KOPT-K1 (cell line): ENCODE results near the gene CLNK.
"Not testable (repeated sequence)": the region's sequence is repeated elsewhere in the genome, so short reads cannot be mapped to it uniquely, and the experiment has no call there.

ENCODE experiments used
- H3K27ac ChIP-seq: fragments of 200-600 bp; sonication (generic); 2 replicates; pipeline ENCODE4 v1.5.1; 2016; ENCODE audit warnings: antibody characterized with exemption, mild to moderate bottlenecking, low read depth, low read length; ENCODE audit not compliant: poor library complexity, severe bottlenecking
- H3K36me3 ChIP-seq: fragments of 200-600 bp; sonication (generic); 2 replicates; pipeline ENCODE4 v1.5.1; 2017; ENCODE audit warnings: antibody characterized with exemption, mild to moderate bottlenecking, low read length, moderate library complexity; ENCODE audit not compliant: insufficient read depth
- H3K9me3 ChIP-seq: fragments of 200-600 bp; sonication (generic); 2 replicates; pipeline ENCODE4 v1.5.1; 2017; ENCODE audit warnings: antibody characterized with exemption, low read length, mild to moderate bottlenecking; ENCODE audit not compliant: insufficient read depth, poor library complexity, severe bottlenecking

Gene CLNK

GRCh38 chr4:10620935-10621488 lies 63.6 kb downstream of the CLNK start:
- no peaks in the 10 kb centered on the region for H3K36me3 ChIP-seq
- H3K9me3 ChIP-seq, result no peaks in the 10 kb centered on the region
- H3K27ac ChIP-seq, result no peak overlapping the region

- Histone ChIP-seq H3K36me3 (no peaks in the 10 kb centered on the region), H3K27ac (no peak overlapping the region), H3K9me3 (no peaks in the 10 kb centered on the region)
These were observed 64.7 kb downstream of the CLNK start for GRCh38 chr4:10619855-10620254.

GRCh38 chr4:10619220-10619619 lies 65.3 kb downstream of the CLNK start:
- H3K27ac ChIP-seq, result no peak overlapping the region
- no peaks in the 10 kb centered on the region for H3K36me3 ChIP-seq
- H3K9me3 ChIP-seq, result no peaks in the 10 kb centered on the region

GRCh38 chr4:10614926-10615325 lies 69.6 kb downstream of the CLNK start:
- H3K36me3 ChIP-seq, H3K27ac ChIP-seq, H3K9me3 ChIP-seq: not testable (repeated sequence)

- Histone ChIP-seq H3K27ac (no peak overlapping the region), H3K36me3 (no peaks in the 10 kb centered on the region), H3K9me3 (no peaks in the 10 kb centered on the region)
These were observed 70.6 kb downstream of the CLNK start for GRCh38 chr4:10613926-10614478.

GRCh38 chr4:10612476-10612875 lies 72.1 kb downstream of the CLNK start:
- no peaks in the 10 kb centered on the region for H3K9me3 ChIP-seq
- H3K27ac ChIP-seq, result no peak overlapping the region
- H3K36me3 ChIP-seq, result no peaks in the 10 kb centered on the region

- Histone ChIP-seq H3K9me3 (no peaks in the 10 kb centered on the region), H3K36me3 (no peaks in the 10 kb centered on the region), H3K27ac (no peak overlapping the region)
These were observed 72.9 kb downstream of the CLNK start for GRCh38 chr4:10611673-10612072.

- Histone ChIP-seq H3K36me3 (no peaks in the 10 kb centered on the region), H3K9me3 (no peaks in the 10 kb centered on the region), H3K27ac (no peak overlapping the region)
These were observed 75.9 kb downstream of the CLNK start for GRCh38 chr4:10608501-10609219.

GRCh38 chr4:10607206-10607605 lies 77.4 kb downstream of the CLNK start:
- Histone ChIP-seq H3K9me3 (no peaks in the 10 kb centered on the region), H3K27ac (no peak overlapping the region), H3K36me3 (no peaks in the 10 kb centered on the region)

GRCh38 chr4:10606483-10607155 lies 77.9 kb downstream of the CLNK start:
- H3K9me3 ChIP-seq, result no peaks in the 10 kb centered on the region
- H3K36me3 ChIP-seq, result no peaks in the 10 kb centered on the region
- H3K27ac ChIP-seq, result no peak overlapping the region

GRCh38 chr4:10605746-10606482 lies 78.7 kb downstream of the CLNK start:
- Histone ChIP-seq H3K36me3 (no peaks in the 10 kb centered on the region), H3K27ac (no peak overlapping the region), H3K9me3 (no peaks in the 10 kb centered on the region)

GRCh38 chr4:10605031-10605430 lies 79.5 kb downstream of the CLNK start:
- H3K27ac ChIP-seq, result no peak overlapping the region
- no peaks in the 10 kb centered on the region for H3K36me3 ChIP-seq
- no peaks in the 10 kb centered on the region for H3K9me3 ChIP-seq

GRCh38 chr4:10599574-10599973 lies 85.0 kb downstream of the CLNK start:
- Histone ChIP-seq H3K27ac (no peak overlapping the region), H3K9me3 (no peaks in the 10 kb centered on the region), H3K36me3 (no peaks in the 10 kb centered on the region)

GRCh38 chr4:10598829-10599228 lies 85.7 kb downstream of the CLNK start:
- H3K9me3 ChIP-seq, result no peaks in the 10 kb centered on the region
- no peaks in the 10 kb centered on the region for H3K36me3 ChIP-seq
- H3K27ac ChIP-seq, result no peak overlapping the region
